Activated CD4-positive, alpha-beta memory T cell treated with anti-CD3 and anti-CD28 coated beads, Interleukin-2, amount 10 ng/mL, durations not matched to agents 7 days and 5 days (primary cell): ENCODE data around the gene CIAO2A. TPM values are rescaled to one million over a fixed set of nuclear protein-coding genes. Genes with fewer than 3 reads are reported as not detected.
"Not testable (repeated sequence)": the region's sequence is repeated elsewhere in the genome, so short reads cannot be mapped to it uniquely, and the experiment has no call there.

Source experiments
- CTCF ChIA-PET: fragments of 350-600 bp; sonication (Branson Sonifier 250); formaldehyde crosslinking; loops from one replicate; lab custom pipeline; 2021; ENCODE audit warnings: antibody characterized with exemption, inconsistent platforms; lab: Charles Lee
- POLR2A ChIA-PET: fragments of 350-600 bp; sonication (Branson Sonifier 250); formaldehyde crosslinking; loops from one replicate; lab custom pipeline; 2021; ENCODE audit warnings: antibody characterized with exemption; lab: Charles Lee
- DNase-seq: peaks from one replicate; pipeline ENCODE4 v3.0.0-alpha.2; 2020
- H3K27ac Mint-ChIP-seq: one replicate; pipeline ENCODE4 v1.8.0; 2021; ENCODE audit warnings: mild to moderate bottlenecking, mixed read lengths
- H3K27me3 Mint-ChIP-seq: one replicate; pipeline ENCODE4 v1.8.0; 2021; ENCODE audit warnings: mixed read lengths
- H3K36me3 Mint-ChIP-seq: one replicate; pipeline ENCODE4 v1.8.0; 2021; ENCODE audit warnings: low read depth, mixed read lengths
- H3K4me1 Mint-ChIP-seq: one replicate; pipeline ENCODE4 v1.8.0; 2021; ENCODE audit warnings: mixed read lengths
- H3K4me3 Mint-ChIP-seq: one replicate; pipeline ENCODE4 v1.8.0; 2021; ENCODE audit warnings: mild to moderate bottlenecking, mixed read lengths
- H3K9me3 Mint-ChIP-seq: one replicate; pipeline ENCODE4 v1.8.0; 2021; ENCODE audit warnings: mixed read lengths
- total RNA-seq, 2 experiments: library from RNA; stranded (reverse); gene quantifications; one replicate each; pipeline ENCODE4 v1.2.3, GENCODE V29; 2021

The CIAO2A gene
- total RNA-seq, 2 experiments from 2014 or later, result 74.4 to 85.0 TPM

DNA sequence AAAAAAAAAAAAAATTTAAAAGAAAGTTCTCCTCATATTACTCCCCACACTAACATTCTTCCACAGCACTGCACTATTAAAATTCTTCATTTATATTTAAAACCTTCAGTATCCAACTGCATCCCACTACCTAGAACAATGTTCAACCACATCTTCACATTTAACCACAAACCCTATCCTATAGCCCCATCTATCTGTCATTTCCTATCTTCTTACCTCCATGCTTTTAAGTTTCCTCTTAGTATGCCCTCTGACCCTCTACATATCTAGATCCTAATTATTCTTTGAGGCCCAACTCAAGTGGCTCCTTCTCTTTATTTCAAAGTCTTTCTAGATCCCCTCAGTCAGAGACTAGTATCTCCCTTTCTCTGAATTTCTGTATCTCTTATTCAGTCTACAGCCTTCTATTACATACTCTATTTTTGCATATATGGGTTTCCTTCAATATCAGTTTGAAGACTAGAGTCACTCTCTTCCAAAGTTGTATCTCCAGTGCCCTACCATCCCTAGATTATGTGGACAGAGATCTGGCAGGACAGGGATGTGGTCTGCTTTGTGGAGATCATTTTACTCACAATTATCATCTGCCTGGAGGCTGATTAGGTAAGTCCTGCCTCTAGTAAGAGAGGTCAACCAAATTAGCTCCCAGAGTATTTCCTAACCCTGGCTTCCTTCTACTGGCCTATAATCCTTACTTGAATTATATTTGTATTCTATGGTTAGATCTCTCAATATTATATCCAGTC is 1.4 kb downstream of the CIAO2A start:
- H3K9me3 Mint-ChIP-seq, result peaks cover 2% of the 10 kb centered on the region
- peak overlapping the region; percentile 96 for H3K4me3 Mint-ChIP-seq
- POLR2A ChIA-PET, result interaction anchor here (1.0 to 2.4 kb wide), 16 partner anchors 9 to 587 kb away, joined by 4 to 25 read pairs (median 8); partner anchors contain the start of genes HERC1, PPIB, SNX22 and USP3
- H3K27ac Mint-ChIP-seq, result peak overlapping the region; percentile 100
- peaks cover 56% of the 10 kb centered on the region for H3K4me1 Mint-ChIP-seq
- no peak for DNase-seq
- CTCF ChIA-PET, result interaction anchor here (0.6 to 2.0 kb wide), 9 partner anchors 21 to 340 kb away, joined by 3 to 11 read pairs (median 3); partner anchors contain the start of gene SNX22
- no peaks in the 10 kb centered on the region for H3K27me3 Mint-ChIP-seq
- H3K36me3 Mint-ChIP-seq, result peaks cover 43% of the 10 kb centered on the region

DNA sequence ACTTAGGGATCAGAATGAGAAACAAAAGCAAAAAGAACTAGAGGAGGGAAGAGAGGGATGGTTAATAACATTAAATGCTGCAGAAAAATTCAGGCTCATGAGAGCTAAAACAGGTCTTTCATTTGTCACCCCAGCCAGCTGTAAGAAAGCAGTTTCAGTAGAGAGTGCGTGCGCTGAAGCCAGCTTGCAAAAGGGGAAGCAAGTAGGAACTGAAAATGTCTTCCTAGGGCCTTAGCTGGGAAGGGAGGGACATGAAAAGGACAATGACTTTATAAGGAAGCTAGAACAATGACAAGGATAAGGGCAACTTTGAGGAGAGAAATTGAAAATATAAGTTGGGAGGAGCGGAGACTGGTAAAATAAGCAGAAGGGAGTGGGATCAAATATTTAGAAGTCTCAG is 3.1 kb downstream of the CIAO2A start:
- Mint-ChIP-seq H3K27ac (no peak overlapping the region), H3K36me3 (peaks cover 49% of the 10 kb centered on the region), H3K27me3 (no peaks in the 10 kb centered on the region), H3K4me1 (peaks cover 42% of the 10 kb centered on the region), H3K4me3 (no peak overlapping the region), H3K9me3 (peaks cover 2% of the 10 kb centered on the region)
- ChIA-PET CTCF (interaction anchor here (1.8 kb wide), 1 partner anchor 23 kb away, joined by 5 read pairs; no protein-coding TSS in a partner anchor), POLR2A (no interaction called here)
- DNase-seq, result no peak

DNA sequence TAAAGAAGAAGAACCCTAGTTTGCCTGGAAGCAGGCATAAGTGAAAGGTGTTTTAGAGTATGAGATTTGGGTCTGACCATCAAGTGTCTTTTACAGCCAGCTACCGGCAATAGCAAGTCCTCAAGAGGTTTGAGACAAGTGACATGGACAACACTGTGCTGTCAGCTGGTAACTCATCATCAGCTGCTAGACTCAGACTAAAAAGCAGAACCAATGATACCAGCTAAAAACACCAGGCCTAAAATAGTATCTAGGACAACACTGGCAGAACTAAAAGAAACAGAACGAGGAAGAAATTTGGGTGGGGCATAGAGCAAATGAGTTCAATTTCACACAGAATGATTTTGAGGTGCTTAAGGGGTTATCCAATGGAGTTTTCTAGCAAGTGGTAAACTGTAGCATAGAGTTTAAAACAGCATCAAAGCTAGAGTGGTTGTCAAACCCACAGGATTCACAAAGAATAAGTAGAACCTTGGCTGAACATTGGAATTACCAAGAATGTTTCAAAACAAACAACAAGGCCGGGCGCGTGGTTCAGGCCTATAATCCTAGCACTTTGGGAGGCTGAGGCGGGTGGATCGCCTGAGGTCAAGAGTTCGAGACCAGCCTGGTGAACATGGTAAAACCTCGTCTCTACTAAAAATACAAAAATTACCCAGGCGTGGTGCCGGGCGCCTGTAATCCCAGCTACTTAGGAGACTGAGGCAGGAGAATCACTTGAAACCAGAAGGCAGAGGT is 3.9 kb downstream of the CIAO2A start:
- ChIA-PET POLR2A (interaction anchor here (0.5 to 1.0 kb wide), 2 partner anchors 18 to 259 kb away, joined by 3 to 5 read pairs; no protein-coding TSS in a partner anchor), CTCF (interaction anchor here (0.7 to 1.8 kb wide), 3 partner anchors 22 to 623 kb away, joined by 4 to 5 read pairs (median 4); no protein-coding TSS in a partner anchor)
- Mint-ChIP-seq H3K9me3 (peaks cover 2% of the 10 kb centered on the region), H3K27ac (peak overlapping the region; percentile 2), H3K4me1 (peaks cover 34% of the 10 kb centered on the region), H3K27me3 (no peaks in the 10 kb centered on the region), H3K36me3 (peaks cover 49% of the 10 kb centered on the region), H3K4me3 (no peak overlapping the region)
- no peak for DNase-seq

DNA sequence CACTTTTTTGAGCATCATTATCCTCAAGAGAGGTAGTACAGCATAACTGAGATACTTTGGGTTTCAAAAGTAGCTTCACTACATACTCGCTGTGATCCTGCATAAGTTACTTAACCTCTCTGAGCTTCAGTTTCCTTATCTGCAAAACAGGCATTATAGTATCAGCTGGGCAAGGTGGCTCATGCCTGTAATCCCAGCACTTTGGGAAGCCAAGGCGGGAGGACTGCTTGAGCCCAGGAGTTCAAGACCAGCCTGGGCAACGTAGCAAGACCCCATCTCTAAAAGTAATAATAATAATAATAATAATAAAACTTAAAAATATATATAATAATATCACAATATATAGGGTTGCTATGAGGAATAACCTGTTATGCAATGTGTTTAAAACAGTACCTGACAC is 10.9 kb downstream of the CIAO2A start:
- Mint-ChIP-seq H3K27ac (no peak overlapping the region), H3K4me3 (no peak overlapping the region), H3K4me1 (no peaks in the 10 kb centered on the region), H3K9me3 (no peaks in the 10 kb centered on the region), H3K36me3 (peaks cover 32% of the 10 kb centered on the region), H3K27me3 (no peaks in the 10 kb centered on the region)
- ChIA-PET CTCF (no interaction called here), POLR2A (interaction anchor here (1.3 to 3.3 kb wide), 2 partner anchors 9 to 11 kb away, joined by 4 to 15 read pairs; partner anchors contain the start of gene CIAO2A)
- no peak for DNase-seq

DNA sequence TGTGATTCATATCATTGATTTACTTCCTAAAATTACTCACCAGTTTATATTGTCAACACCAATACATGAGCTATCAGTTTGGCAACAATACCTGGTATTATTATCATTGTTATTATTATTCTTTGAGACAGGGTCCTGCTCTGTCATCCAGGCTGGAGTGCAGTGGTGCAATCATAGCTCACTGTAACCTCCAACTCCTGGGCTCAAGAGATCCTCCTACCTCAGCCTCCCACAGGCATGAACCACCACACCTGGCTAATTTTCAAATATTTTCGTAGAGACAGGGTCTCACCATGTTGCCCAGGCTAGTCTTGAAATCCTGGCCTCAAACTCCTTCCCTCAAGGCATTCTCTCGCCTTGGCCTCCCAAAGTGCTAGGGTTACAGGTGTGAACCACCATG is 20.1 kb downstream of the CIAO2A start:
- H3K27ac Mint-ChIP-seq, H3K4me3 Mint-ChIP-seq, DNase-seq, H3K9me3 Mint-ChIP-seq, H3K27me3 Mint-ChIP-seq: not testable (repeated sequence)
- H3K36me3 Mint-ChIP-seq, result peaks cover 36% of the 10 kb centered on the region
- CTCF ChIA-PET, result interaction anchor here (2.4 kb wide), 1 partner anchor 321 kb away, joined by 5 read pairs; no protein-coding TSS in a partner anchor
- peaks cover 14% of the 10 kb centered on the region for H3K4me1 Mint-ChIP-seq
- POLR2A ChIA-PET, result interaction anchor here (1.2 kb wide), 1 partner anchor 23 kb away, joined by 3 read pairs; no protein-coding TSS in a partner anchor

DNA sequence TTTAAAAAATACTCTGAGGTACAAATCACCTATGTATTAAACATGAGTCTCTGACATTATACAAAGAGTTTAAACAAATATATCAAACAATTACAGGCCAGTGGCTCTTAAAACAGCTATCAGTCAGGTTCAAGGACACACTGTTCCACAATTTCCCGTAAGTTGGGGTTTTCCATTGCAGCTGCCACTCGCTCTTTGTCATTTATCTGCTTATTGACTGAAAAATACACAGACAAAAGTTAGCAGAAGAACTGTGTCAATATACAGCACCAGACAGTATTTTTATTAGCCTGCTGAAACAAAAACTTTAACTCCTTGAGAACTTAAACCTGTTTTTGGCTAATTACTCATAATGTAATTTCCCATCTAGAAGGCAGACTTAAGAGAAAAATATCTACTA is 20.8 kb downstream of the CIAO2A start:
- POLR2A ChIA-PET, result no interaction called here
- no peaks in the 10 kb centered on the region for H3K9me3 Mint-ChIP-seq
- H3K27ac Mint-ChIP-seq, result no peak overlapping the region
- DNase-seq, result no peak
- no peak overlapping the region for H3K4me3 Mint-ChIP-seq
- H3K4me1 Mint-ChIP-seq, result peaks cover 19% of the 10 kb centered on the region
- H3K36me3 Mint-ChIP-seq, result peaks cover 36% of the 10 kb centered on the region
- CTCF ChIA-PET, result interaction anchor here (1.2 to 2.4 kb wide), 2 partner anchors 21 to 321 kb away, joined by 3 to 5 read pairs; partner anchors contain the start of gene CIAO2A
- no peaks in the 10 kb centered on the region for H3K27me3 Mint-ChIP-seq

GRCh38 chr15:64071931-64072765 is 21.5 kb downstream of the CIAO2A start:
- H3K27me3 Mint-ChIP-seq, result no peaks in the 10 kb centered on the region
- DNase-seq, result no peak
- H3K4me1 Mint-ChIP-seq, result peaks cover 20% of the 10 kb centered on the region
- H3K36me3 Mint-ChIP-seq, result peaks cover 30% of the 10 kb centered on the region
- POLR2A ChIA-PET, result interaction anchor here (1.1 to 1.4 kb wide), 2 partner anchors 17 to 320 kb away, joined by 3 to 5 read pairs; no protein-coding TSS in a partner anchor
- no peaks in the 10 kb centered on the region for H3K9me3 Mint-ChIP-seq
- CTCF ChIA-PET, result interaction anchor here (0.7 to 2.4 kb wide), 5 partner anchors 21 to 462 kb away, joined by 3 to 5 read pairs (median 3); partner anchors contain the start of genes CIAO2A and DAPK2
- H3K27ac Mint-ChIP-seq, result no peak overlapping the region
- H3K4me3 Mint-ChIP-seq, result no peak overlapping the region

DNA sequence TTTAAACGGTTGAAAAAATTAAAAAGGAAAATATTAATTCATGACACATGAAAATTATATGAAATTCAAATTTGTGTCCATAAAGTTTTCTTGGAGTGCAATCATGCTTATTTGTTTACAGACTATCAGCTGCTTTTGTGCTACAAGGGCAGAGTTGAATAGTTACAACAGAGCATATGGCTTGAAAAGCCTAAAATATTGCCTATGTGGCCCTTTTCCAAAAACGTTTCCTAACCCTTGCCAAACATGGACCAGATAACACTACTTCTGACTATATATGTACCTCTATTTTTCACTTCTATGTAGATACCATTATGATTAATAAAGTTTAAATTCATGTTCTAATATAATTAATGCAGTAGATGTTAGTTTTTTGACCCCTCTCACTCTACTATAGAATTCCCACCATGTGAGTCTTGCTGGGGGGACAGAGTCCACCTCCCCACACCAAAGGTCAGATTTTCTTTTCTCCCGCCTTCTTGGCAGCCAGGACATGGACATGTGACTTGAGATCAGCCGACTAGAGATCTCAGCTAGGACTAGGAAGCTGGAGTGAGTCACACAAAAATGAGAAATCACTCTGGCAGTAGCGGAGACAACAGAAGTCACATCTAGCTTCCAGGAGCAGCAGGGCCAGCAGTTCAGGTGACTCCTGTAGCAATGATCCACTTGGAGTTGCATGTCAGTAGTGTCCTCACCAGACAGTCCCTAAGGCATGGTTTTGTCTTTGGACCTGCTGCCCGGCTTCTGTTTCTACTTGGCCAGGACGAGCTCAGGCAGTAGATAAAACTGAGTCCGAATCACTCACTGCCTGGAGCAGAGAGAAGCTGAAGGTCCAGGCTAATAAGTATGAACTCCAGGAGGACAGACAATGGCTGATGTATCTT is 22.4 kb downstream of the CIAO2A start:
- ChIA-PET POLR2A (interaction anchor here (1.1 to 1.4 kb wide), 2 partner anchors 18 to 319 kb away, joined by 3 to 5 read pairs; no protein-coding TSS in a partner anchor), CTCF (interaction anchor here (0.7 to 2.4 kb wide), 5 partner anchors 22 to 461 kb away, joined by 3 to 5 read pairs (median 3); partner anchors contain the start of genes CIAO2A and DAPK2)
- Mint-ChIP-seq H3K4me1 (peaks cover 18% of the 10 kb centered on the region), H3K9me3 (no peaks in the 10 kb centered on the region), H3K27ac (no peak overlapping the region), H3K27me3 (no peaks in the 10 kb centered on the region), H3K4me3 (no peak overlapping the region), H3K36me3 (peaks cover 28% of the 10 kb centered on the region)
- DNase-seq, result no peak

DNA sequence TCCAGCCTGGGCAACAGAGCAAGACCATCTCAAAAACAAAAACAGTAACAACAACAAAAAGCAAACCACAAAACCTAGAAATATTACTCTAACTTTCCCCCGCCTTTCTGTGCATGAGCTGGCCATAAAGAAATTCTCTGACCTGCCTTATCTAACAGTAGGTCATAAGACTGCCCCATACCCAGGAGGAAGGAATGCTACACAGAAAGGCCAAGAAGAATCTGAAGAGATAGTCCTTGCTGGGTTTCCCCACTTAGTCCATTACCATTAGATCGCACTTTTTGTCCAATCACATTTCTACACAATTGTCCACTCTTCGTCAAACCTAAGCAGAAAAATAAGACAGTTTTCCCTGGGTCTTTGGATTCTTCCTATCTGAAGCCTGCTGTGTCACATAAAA is 23.5 kb downstream of the CIAO2A start:
- POLR2A ChIA-PET, result interaction anchor here (1.6 kb wide), 1 partner anchor 23 kb away, joined by 4 read pairs; the partner anchor contains the start of gene CIAO2A
- Mint-ChIP-seq H3K4me3 (no peak overlapping the region), H3K36me3 (peaks cover 25% of the 10 kb centered on the region), H3K27ac (no peak overlapping the region), H3K4me1 (peaks cover 16% of the 10 kb centered on the region), H3K27me3 (no peaks in the 10 kb centered on the region), H3K9me3 (no peaks in the 10 kb centered on the region)
- no peak for DNase-seq
- CTCF ChIA-PET, result interaction anchor here (0.7 to 5.5 kb wide), 5 partner anchors 23 to 460 kb away, joined by 3 to 89 read pairs (median 7); partner anchors contain the start of gene CIAO2A

GRCh38 chr15:64068133-64068532 is 25.5 kb downstream of the CIAO2A start:
- ChIA-PET CTCF (interaction anchor here (0.7 to 5.5 kb wide), 40 partner anchors 11 to 602 kb away, joined by 3 to 89 read pairs (median 4); partner anchors contain the start of genes DAPK2, FBXL22 and HERC1), POLR2A (interaction anchor here (1.0 to 1.9 kb wide), 4 partner anchors 25 to 602 kb away, joined by 3 to 9 read pairs (median 4); no protein-coding TSS in a partner anchor)
- no peak for DNase-seq
- Mint-ChIP-seq H3K4me1 (peaks cover 16% of the 10 kb centered on the region), H3K9me3 (no peaks in the 10 kb centered on the region), H3K4me3 (no peak overlapping the region), H3K27ac (peak overlapping the region; percentile 49), H3K36me3 (peaks cover 19% of the 10 kb centered on the region), H3K27me3 (no peaks in the 10 kb centered on the region)
